HepG2 (cell line): ENCODE results near the gene AMZ1. TPM values are rescaled to one million over a fixed set of nuclear protein-coding genes. Genes with fewer than 3 reads are reported as not detected.

Source experiments
- ATAC-seq: fragments of 200-7000 bp; cut with Tn5 transposase; 3 replicates; pipeline ENCODE4 v1.9.1; 2020; ENCODE audit warnings: mild to moderate bottlenecking, moderate library complexity
- BruUV-seq: library from RNA; stranded (reverse); fragments of 400-500 nt; replicated peaks from 2 replicates; lab custom pipeline; 2021; lab: Mats Ljungman, UMichigan
- CTCF ChIA-PET: fragments of 300-600 bp; formaldehyde crosslinking; extraction: SDS; loops from one replicate; lab custom pipeline; 2021; ENCODE audit warnings: low total read pairs, inconsistent platforms, low intra/inter-chr PET ratio; lab: Yijun Ruan, JAX
- POLR2A ChIA-PET: fragments of 350-600 bp; sonication (Branson Sonifier 250); formaldehyde crosslinking; loops from one replicate; lab custom pipeline; 2020; ENCODE audit warnings: antibody characterized with exemption, inconsistent platforms; lab: Yijun Ruan, JAX
- DNase-seq: peaks from one replicate; pipeline ENCODE4 v3.0.0-alpha.2; 2015; ENCODE audit warnings: low spot score
- FAIRE-seq: peaks from 3 replicates; lab custom pipeline; 2011; peaks lifted over from hg19 to GRCh38; lab: Jason Lieb, UNC
- H2AFZ ChIP-seq: one replicate; pipeline ENCODE4 v1.6.1; 2011; ENCODE audit warnings: low read length, inconsistent platforms
- H3K27ac ChIP-seq: fragments of 300-600 bp; 3 replicates; pipeline ENCODE4 v1.8.0; 2011; ENCODE audit warnings: mixed run types, mild to moderate bottlenecking, mixed read lengths, low read length, inconsistent platforms; ENCODE audit not compliant: insufficient read depth; ENCODE audit errors: extremely low read length
- H3K27me3 ChIP-seq, 2 experiments: fragments of 200-600 bp in 1 of 2; 2 replicates in 1 of 2; 3 replicates in 1 of 2; pipeline versions ENCODE4 v1.6.0 to v1.8.0; 2011; ENCODE audit warnings: low read length in 2 of 2, mild to moderate bottlenecking in 2 of 2, moderate library complexity in 2 of 2, inconsistent platforms in 1 of 2; ENCODE audit not compliant: insufficient read depth in 2 of 2, control insufficient read depth in 1 of 2
- H3K36me3 ChIP-seq, 2 experiments: fragments of 200-600 bp in 1 of 2; replicated peaks in 1 of 2; 2 replicates in 1 of 2; 3 replicates in 1 of 2; pipeline versions ENCODE4 v1.5.1 to v1.8.0; 2011; ENCODE audit warnings: low read length in 2 of 2, inconsistent platforms in 1 of 2; ENCODE audit not compliant: insufficient read depth in 2 of 2, control insufficient read depth in 1 of 2
- H3K4me1 ChIP-seq: 2 replicates; pipeline ENCODE4 v1.5.1; 2012; ENCODE audit warnings: low read length, inconsistent platforms; ENCODE audit not compliant: insufficient read depth
- H3K4me2 ChIP-seq: 2 replicates; pipeline ENCODE4 v1.6.0; 2011; ENCODE audit warnings: low read depth, low read length, inconsistent platforms
- H3K4me3 ChIP-seq, 3 experiments: fragments of 200-600 bp in 1 of 3; sonication (generic), shearing (Covaris generic) in 1 of 3; replicated peaks in 1 of 3; 2 replicates each; pipeline ENCODE4 v1.5.1; 2011 to 2016; ENCODE audit warnings: low read length in 3 of 3, inconsistent platforms in 2 of 3, low read depth in 2 of 3, mild to moderate bottlenecking in 2 of 3, control low read depth in 1 of 3, mixed read lengths in 1 of 3; ENCODE audit not compliant: insufficient read depth in 1 of 3
- H3K79me2 ChIP-seq: one replicate; pipeline ENCODE4 v1.6.1; 2011; ENCODE audit warnings: low read length, inconsistent platforms; ENCODE audit not compliant: insufficient read depth
- H3K9ac ChIP-seq: 2 replicates; pipeline ENCODE4 v1.6.0; 2011; ENCODE audit warnings: mild to moderate bottlenecking, low read depth, low read length, inconsistent platforms; ENCODE audit not compliant: insufficient read depth
- H3K9me3 ChIP-seq: 2 replicates; pipeline ENCODE4 v1.5.1; 2012; ENCODE audit warnings: mild to moderate bottlenecking, low read length
- H4K20me1 ChIP-seq: 2 replicates; pipeline ENCODE4 v1.6.0; 2011; ENCODE audit warnings: inconsistent platforms, mild to moderate bottlenecking, low read length, moderate library complexity; ENCODE audit not compliant: insufficient read depth
- AGO2 ChIP-seq: fragments of 200-400 bp; formaldehyde crosslinking; optimal IDR thresholded peaks from 2 replicates; pipeline ENCODE3; 2017; ENCODE audit warnings: mild to moderate bottlenecking, low read depth, low read length, moderate library complexity
- ATF5 ChIP-seq: sonication (generic); formaldehyde crosslinking; IDR thresholded peaks from 2 replicates; pipeline ENCODE4 v1.4.0; 2020; ENCODE audit warnings: mild to moderate bottlenecking, low read depth, missing genetic modification reagents
- ELF3 ChIP-seq: IDR thresholded peaks from 2 replicates; pipeline ENCODE4 v1.6.1; 2016; ENCODE audit warnings: missing genetic modification reagents, missing compliant biosample characterization
- ELF4 ChIP-seq: sonication (generic); formaldehyde crosslinking; IDR thresholded peaks from 2 replicates; pipeline ENCODE4 v1.5.0; 2020; ENCODE audit warnings: missing genetic modification reagents, mild to moderate bottlenecking, moderate library complexity, borderline replicate concordance
- ETV6 ChIP-seq: sonication (generic); formaldehyde crosslinking; conservative IDR thresholded peaks from 2 replicates; pipeline ENCODE4 v1.4.0; 2020; ENCODE audit warnings: missing genetic modification reagents
- IRF9 ChIP-seq: sonication (generic); formaldehyde crosslinking; IDR thresholded peaks from 2 replicates; pipeline ENCODE4 v1.8.0; 2022; ENCODE audit warnings: missing genetic modification reagents, mild to moderate bottlenecking, borderline replicate concordance
- KAT2B ChIP-seq: fragments of 150-350 bp; IDR thresholded peaks from 2 replicates; pipeline ENCODE4 v1.6.1; 2014; ENCODE audit warnings: low read depth, low read length, borderline replicate concordance
- KLF9 ChIP-seq: IDR thresholded peaks from 2 replicates; pipeline ENCODE4 v1.6.1; 2016; ENCODE audit warnings: low read depth
- MZF1 ChIP-seq: sonication (generic); formaldehyde crosslinking; IDR thresholded peaks from 2 replicates; pipeline ENCODE4 v1.8.1; 2023; ENCODE audit warnings: mild to moderate bottlenecking, missing genetic modification reagents, borderline replicate concordance
- SP5 ChIP-seq: IDR thresholded peaks from 2 replicates; pipeline ENCODE4 v1.6.1; 2016; ENCODE audit warnings: low read depth, borderline replicate concordance
- SRSF1 ChIP-seq: fragments of 200-400 bp; formaldehyde crosslinking; optimal IDR thresholded peaks from 2 replicates; pipeline ENCODE3; 2017; ENCODE audit warnings: mild to moderate bottlenecking, low read depth, low read length, moderate library complexity
- SSRP1 ChIP-seq: IDR thresholded peaks from 2 replicates; pipeline ENCODE4 v1.6.1; 2016; ENCODE audit warnings: control low read depth
- TARDBP ChIP-seq: sonication (generic); formaldehyde crosslinking; IDR thresholded peaks from 2 replicates; pipeline ENCODE4 v1.8.0; 2022; ENCODE audit warnings: mild to moderate bottlenecking, missing genetic modification reagents
- ZFP36L1 ChIP-seq: sonication (generic); formaldehyde crosslinking; IDR thresholded peaks from 2 replicates; pipeline ENCODE4 v1.8.0; 2022; ENCODE audit warnings: mild to moderate bottlenecking, missing genetic modification reagents, moderate library complexity
- ZNF232 ChIP-seq: sonication (generic); formaldehyde crosslinking; IDR thresholded peaks from 2 replicates; pipeline ENCODE4 v1.4.0; 2020; ENCODE audit warnings: missing genetic modification reagents, borderline replicate concordance
- ZNF292 ChIP-seq: sonication (generic); formaldehyde crosslinking; IDR thresholded peaks from 2 replicates; pipeline ENCODE4 v1.8.1; 2022; ENCODE audit warnings: mild to moderate bottlenecking, low read depth, missing genetic modification reagents, borderline replicate concordance
- ZNF382 ChIP-seq: sonication (generic); formaldehyde crosslinking; IDR thresholded peaks from 2 replicates; pipeline ENCODE4 v1.5.0; 2020; ENCODE audit warnings: missing genetic modification reagents, mild to moderate bottlenecking, borderline replicate concordance
- ZNF644 ChIP-seq: IDR thresholded peaks from 2 replicates; pipeline ENCODE4 v1.6.1; 2016; ENCODE audit warnings: low read depth
- ZNF850 ChIP-seq: sonication (generic); formaldehyde crosslinking; conservative IDR thresholded peaks from 2 replicates; pipeline ENCODE4 v1.9.0; 2021; ENCODE audit warnings: mild to moderate bottlenecking, missing genetic modification reagents
- WGBS: methylation state at CpG from one replicate; pipeline ENCODE4 v1.1.6; 2017; ENCODE audit warnings: low lambda C conversion rate; 5-methylcytosine and 5-hydroxymethylcytosine counted together
- in situ Hi-C: cut with HindIII; loops from 2 replicates; pipeline ENCODE4 v1.10.0; 2017; ENCODE audit warnings: low pct_unique_long_range_greater_than_20kb; ENCODE audit not compliant: extremely low pct_ligation_motif_present
- intact Hi-C: fragments of 100-400 bp; cut with micrococcal nuclease; formaldehyde crosslinking; loops from one replicate; pipeline ENCODE4 v1.10.0; 2022; ENCODE audit not compliant: unreplicated experiment
- polyA plus RNA-seq, 8 experiments: library from polyadenylated mRNA; depleted of rRNA in 3 of 8; stranded (reverse) in 7 of 8; unstranded in 1 of 8; fragments of >200 nt; fragmentation: Illumina TruSeq in 4 of 8; extraction: Trizol in 4 of 8; gene quantifications; 2 replicates each; pipeline versions ENCODE4 v1.2.1 to v1.2.3, GENCODE V29; 2011 to 2016; ENCODE audit warnings: low read depth in 4 of 8, missing spikeins in 1 of 8, mixed read lengths in 1 of 8; ENCODE audit not compliant: insufficient read depth in 1 of 8
- total RNA-seq, 5 experiments: library from RNA; depleted of rRNA; stranded (reverse); fragments of >200 nt; fragmentation: Illumina TruSeq; extraction: Trizol; gene quantifications; 2 replicates each; pipeline ENCODE4 v1.2.3, GENCODE V29; 2016; ENCODE audit warnings: low read depth in 1 of 5

The AMZ1 gene
- total and polyA plus RNA-seq, 2 of the 13 experiments (the other 11 are each of a cell fraction or from before 2014, with no cell fraction given), result 0.03 TPM; not detected in 1

- H3K27me3 ChIP-seq, result no peaks in the 10 kb centered on the region
- H3K36me3 ChIP-seq, result peaks cover 2 to 15% of the 10 kb centered on the region in 2 experiments; a peak in 2 of 5 replicates
- H3K79me2 ChIP-seq, result no peaks in the 10 kb centered on the region
- POLR2A ChIA-PET, result no interaction called here
- intact Hi-C loops, result no loop called here
- H3K4me3 ChIP-seq, result no peak overlapping the region
- no peak overlapping the region for H2AFZ ChIP-seq
- in situ Hi-C loops, result no loop called here
- no peak for DNase-seq
- H3K27ac ChIP-seq, result no peak overlapping the region
- no peak overlapping the region for H3K9ac ChIP-seq
- no peaks in the 10 kb centered on the region for H4K20me1 ChIP-seq
- BruUV-seq, result no TSS peak
- CTCF ChIA-PET, result no interaction called here
- ATAC-seq, result no peak
- no peaks in the 10 kb centered on the region for H3K4me1 ChIP-seq
- H3K9me3 ChIP-seq, result no peaks in the 10 kb centered on the region
- 91% methylated on average over 7 of the region's 11 CpGs for WGBS
- H3K4me2 ChIP-seq, result no peak overlapping the region
- FAIRE-seq, result no peak
- TF ChIP-seq SRSF1 (no peak), KAT2B (no peak), ZNF382 (CRISPR knock-in tag) (no peak), ATF5 (CRISPR knock-in tag) (no peak), KLF9 (CRISPR knock-in tag) (no peak), ZFP36L1 (CRISPR knock-in tag) (no peak), ELF3 (CRISPR knock-in tag) (no peak), MZF1 (CRISPR knock-in tag) (no peak), ZNF232 (CRISPR knock-in tag) (no peak), TARDBP (CRISPR knock-in tag) (no peak), AGO2 (no peak), SP5 (CRISPR knock-in tag) (no peak), ETV6 (CRISPR knock-in tag) (no peak), ZNF644 (CRISPR knock-in tag) (no peak), ZNF850 (no peak), ELF4 (no peak), SSRP1 (CRISPR knock-in tag) (no peak), ZNF292 (CRISPR knock-in tag) (no peak), IRF9 (CRISPR knock-in tag) (no peak)
Observed at GRCh38 chr7:2716488-2716887, 28.5 kb downstream of the AMZ1 start.
